ENCODE results near the gene CAVIN2. TPM values are rescaled to one million over a fixed set of nuclear protein-coding genes. Genes with fewer than 3 reads are reported as not detected.

The CAVIN2 gene
- 10 to 100 TPM; 10.9 to 15.8 TPM for total RNA-seq

- TF ChIP-seq, protein P1, sequence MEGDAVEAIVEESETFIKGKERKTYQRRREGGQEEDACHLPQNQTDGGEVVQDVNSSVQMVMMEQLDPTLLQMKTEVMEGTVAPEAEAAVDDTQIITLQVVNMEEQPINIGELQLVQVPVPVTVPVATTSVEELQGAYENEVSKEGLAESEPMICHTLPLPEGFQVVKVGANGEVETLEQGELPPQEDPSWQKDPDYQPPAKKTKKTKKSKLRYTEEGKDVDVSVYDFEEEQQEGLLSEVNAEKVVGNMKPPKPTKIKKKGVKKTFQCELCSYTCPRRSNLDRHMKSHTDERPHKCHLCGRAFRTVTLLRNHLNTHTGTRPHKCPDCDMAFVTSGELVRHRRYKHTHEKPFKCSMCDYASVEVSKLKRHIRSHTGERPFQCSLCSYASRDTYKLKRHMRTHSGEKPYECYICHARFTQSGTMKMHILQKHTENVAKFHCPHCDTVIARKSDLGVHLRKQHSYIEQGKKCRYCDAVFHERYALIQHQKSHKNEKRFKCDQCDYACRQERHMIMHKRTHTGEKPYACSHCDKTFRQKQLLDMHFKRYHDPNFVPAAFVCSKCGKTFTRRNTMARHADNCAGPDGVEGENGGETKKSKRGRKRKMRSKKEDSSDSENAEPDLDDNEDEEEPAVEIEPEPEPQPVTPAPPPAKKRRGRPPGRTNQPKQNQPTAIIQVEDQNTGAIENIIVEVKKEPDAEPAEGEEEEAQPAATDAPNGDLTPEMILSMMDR (IDR thresholded peaks at IDR 0.05) = no peak
- TF ChIP-seq POLR2A (IDR thresholded peaks at IDR 0.05) = peak; percentile 25 to 50 (median 37)
- no peaks in the 10 kb centered on the region for H3K9me3 ChIP-seq
- peaks cover 12% of the 10 kb centered on the region for H3K4me1 ChIP-seq
- H3K4me3 ChIP-seq = no peak within 1 kb of the TSS
- WGBS, 2 donors = 25 to 40% methylated on average over 20 to 31 of the region's 31 CpGs
- ATAC-seq (peak; percentile 78), DNase-seq (peak; percentile 35 to 58 (median 52))
- peak within 1 kb of the TSS in 3 of 4 donors; percentile 37 to 73 (median 54) for H3K27ac ChIP-seq
- intact Hi-C loops (cut with DNase I) = no loop called here
- H3K27me3 ChIP-seq = no peaks in the 10 kb centered on the region
- no peaks in the 10 kb centered on the region for H3K36me3 ChIP-seq (replicated peaks in 1 of 2; ENCODE audit: insufficient read depth in 1 of 2, low read depth in 2 of 2)
These were observed at the start of gene CAVIN2 for GRCh38 chr2:191846515-191847476. TSS of gene CAVIN2 (minus strand) at chr2:191847088. CDS start at chr2:191846925, 163 bp downstream.

DNA sequence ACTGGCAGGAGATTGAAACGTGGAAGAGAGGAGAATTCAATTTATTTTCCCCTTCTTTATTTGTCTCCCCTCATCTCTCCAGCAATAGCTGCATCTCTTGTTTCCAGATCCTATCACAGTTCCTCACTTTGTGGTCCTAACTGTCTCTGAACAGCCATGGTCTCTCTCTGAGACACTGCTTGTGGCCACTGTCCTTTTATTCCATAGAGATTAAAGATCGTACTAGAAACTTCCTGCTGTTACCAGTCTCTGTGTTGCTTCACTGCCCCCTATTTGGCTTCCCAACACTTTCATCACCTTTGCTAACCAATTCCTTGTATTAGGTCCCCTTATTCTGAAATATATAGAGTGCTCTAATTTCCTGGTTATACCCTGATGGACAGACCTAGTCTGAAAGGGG, 48.9 kb upstream of the CAVIN2 start:
- no peak for ATAC-seq
- H3K36me3 ChIP-seq (replicated peaks in 1 of 2; ENCODE audit: insufficient read depth in 1 of 2, low read depth in 2 of 2) = no peaks in the 10 kb centered on the region
- 57 to 61% methylated on average over 2 of the region's 2 CpGs for WGBS, 2 donors

DNA sequence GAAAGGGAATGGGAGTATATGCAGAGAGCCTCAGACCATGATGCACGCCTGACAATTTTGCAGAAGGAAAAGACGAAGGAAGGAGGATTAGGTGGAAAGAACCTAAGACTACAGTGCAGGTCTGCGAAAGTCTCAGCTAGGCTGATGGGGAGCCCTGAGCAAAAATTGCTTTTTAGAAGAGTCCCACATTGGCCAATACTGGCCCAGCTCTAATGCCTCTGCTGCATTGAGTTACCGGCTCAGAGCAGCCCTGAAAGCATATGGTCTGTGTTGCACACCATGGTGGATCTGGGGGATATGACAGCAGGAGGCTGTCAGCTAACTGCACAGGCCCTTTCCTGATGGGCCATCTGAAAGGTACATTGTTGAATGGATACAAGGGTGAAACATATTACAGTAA, 48.3 kb upstream of the CAVIN2 start:
- TF ChIP-seq, protein P1 (IDR thresholded peaks at IDR 0.05) = no peak
- TF ChIP-seq POLR2A (IDR thresholded peaks at IDR 0.05) = no peak
- no peaks in the 10 kb centered on the region for H3K4me1 ChIP-seq
- no peaks in the 10 kb centered on the region for H3K36me3 ChIP-seq (replicated peaks in 1 of 2; ENCODE audit: insufficient read depth in 1 of 2, low read depth in 2 of 2)
- 88 to 91% methylated on average over 4 of the region's 4 CpGs for WGBS, 2 donors
- intact Hi-C loops (cut with DNase I) = no loop called here
- no peaks in the 10 kb centered on the region for H3K27me3 ChIP-seq
- H3K9me3 ChIP-seq = no peaks in the 10 kb centered on the region
- ATAC-seq = no peak
- H3K27ac ChIP-seq = no peak overlapping the region
- H3K4me3 ChIP-seq = no peak overlapping the region
- no peak for DNase-seq

More for the DNA sequence above, 48.9 kb upstream of the CAVIN2 start:
- TF ChIP-seq POLR2A (IDR thresholded peaks at IDR 0.05) = no peak
- TF ChIP-seq, protein P1 (IDR thresholded peaks at IDR 0.05) = no peak
- Histone ChIP-seq H3K4me1 (no peaks in the 10 kb centered on the region), H3K27me3 (no peaks in the 10 kb centered on the region), H3K9me3 (no peaks in the 10 kb centered on the region), H3K4me3 (no peak overlapping the region), H3K27ac (no peak overlapping the region)
- intact Hi-C loops (cut with DNase I) = no loop called here
- DNase-seq = no peak

DNA sequence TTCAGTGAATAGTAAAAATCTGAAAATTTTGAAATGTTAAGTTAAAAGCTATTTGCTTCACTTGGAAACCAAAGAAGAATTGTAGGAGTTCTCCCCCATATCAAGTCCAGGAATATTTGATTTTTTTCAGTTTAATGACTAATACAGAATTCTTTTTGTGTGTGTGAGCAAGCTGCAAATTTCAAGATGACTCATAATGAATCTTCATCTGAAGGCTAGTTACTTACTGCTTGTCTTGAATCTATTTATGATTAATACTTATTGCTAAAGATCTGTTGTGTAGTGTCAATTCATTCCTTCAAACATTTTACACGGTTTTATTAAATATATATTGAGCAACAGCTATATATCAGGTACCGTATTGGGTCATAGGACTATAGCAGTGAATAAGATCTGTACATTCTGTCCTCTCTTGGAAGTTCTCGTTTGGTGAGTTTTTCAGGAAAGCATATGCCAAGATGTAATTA, 47.8 kb upstream of the CAVIN2 start:
- intact Hi-C loops (cut with DNase I) = no loop called here
- H3K4me1 ChIP-seq = no peaks in the 10 kb centered on the region
- H3K27me3 ChIP-seq = no peaks in the 10 kb centered on the region
- no peak for TF ChIP-seq POLR2A (IDR thresholded peaks at IDR 0.05)
- TF ChIP-seq, protein P1 (IDR thresholded peaks at IDR 0.05) = no peak
- no peak overlapping the region for H3K27ac ChIP-seq
- WGBS, 2 donors = 47 to 49% methylated on average over 3 of the region's 3 CpGs
- no peak for DNase-seq
- H3K9me3 ChIP-seq = no peaks in the 10 kb centered on the region
- H3K4me3 ChIP-seq = no peak overlapping the region
- no peaks in the 10 kb centered on the region for H3K36me3 ChIP-seq (replicated peaks in 1 of 2; ENCODE audit: insufficient read depth in 1 of 2, low read depth in 2 of 2)
- ATAC-seq = no peak

All from body of pancreas (tissue), 4 donors.